H1 (cell line): ENCODE measurements around the gene LHFPL2. TPM values are rescaled to one million over a fixed set of nuclear protein-coding genes. Genes with fewer than 3 reads are reported as not detected.

Source experiments
- CTCF ChIA-PET: fragments of 300-600 bp; sonication (Branson Sonifier 250); formaldehyde crosslinking; loops from one replicate; lab custom pipeline; 2021; ENCODE audit not compliant: partially characterized antibody; lab: Charles Lee
- POLR2A ChIA-PET: fragments of 300-600 bp; sonication (Branson Sonifier 250); formaldehyde crosslinking; loops from one replicate; lab custom pipeline; 2021; ENCODE audit warnings: inconsistent platforms; ENCODE audit not compliant: partially characterized antibody; lab: Charles Lee
- DNase-seq, 2 experiments: peaks; one replicate each; pipeline versions ENCODE4 v3.0.0 to v3.0.0-alpha.2; 2010 to 2022; ENCODE audit warnings: low spot score in 2 of 2, low read depth in 1 of 2, mixed read lengths in 1 of 2
- FAIRE-seq: peaks from 2 replicates; lab custom pipeline; 2011; peaks lifted over from hg19 to GRCh38; lab: Jason Lieb, UNC
- H2AFZ ChIP-seq: 2 replicates; pipeline ENCODE4 v1.8.1; 2012; ENCODE audit warnings: low read length, inconsistent platforms
- H2AK5ac ChIP-seq: 2 replicates; pipeline ENCODE4 v1.6.1; 2013; ENCODE audit warnings: low read depth, low read length
- H2BK120ac ChIP-seq: replicated peaks from 2 replicates; pipeline ENCODE3; 2013; ENCODE audit warnings: low read depth, low read length, inconsistent platforms
- H2BK12ac ChIP-seq: 2 replicates; pipeline ENCODE4 v1.6.1; 2013; ENCODE audit warnings: low read depth, low read length
- H2BK15ac ChIP-seq: 2 replicates; pipeline ENCODE4 v1.6.1; 2013; ENCODE audit warnings: low read length
- H2BK20ac ChIP-seq: 2 replicates; pipeline ENCODE4 v1.6.1; 2013; ENCODE audit warnings: low read length
- H2BK5ac ChIP-seq: 2 replicates; pipeline ENCODE4 v1.6.1; 2013; ENCODE audit warnings: low read depth, low read length
- H3K14ac ChIP-seq: 2 replicates; pipeline ENCODE4 v1.6.1; 2013; ENCODE audit warnings: inconsistent platforms; ENCODE audit not compliant: insufficient read length
- H3K18ac ChIP-seq: 2 replicates; pipeline ENCODE4 v1.6.1; 2013; ENCODE audit warnings: low read length; ENCODE audit errors: extremely low read depth
- H3K23ac ChIP-seq: 2 replicates; pipeline ENCODE4 v1.6.1; 2013; ENCODE audit warnings: inconsistent platforms; ENCODE audit not compliant: insufficient read length
- H3K23me2 ChIP-seq: 2 replicates; pipeline ENCODE4 v1.6.1; 2013; ENCODE audit warnings: low read depth, low read length
- H3K27ac ChIP-seq: 2 replicates; pipeline ENCODE4 v1.6.1; 2011; ENCODE audit warnings: low read depth, low read length, inconsistent platforms
- H3K27me3 ChIP-seq, 4 experiments: replicated peaks in 1 of 4; 1 replicate in 1 of 4; 2 replicates in 3 of 4; pipeline versions ENCODE4 v1.6.1 to v1.8.1; 2011 to 2013; ENCODE audit warnings: low read length in 3 of 4, mild to moderate bottlenecking in 3 of 4, inconsistent platforms in 2 of 4, mixed read lengths in 2 of 4, moderate library complexity in 1 of 4; ENCODE audit not compliant: control insufficient read depth in 3 of 4, insufficient read depth in 3 of 4; ENCODE audit errors: extremely low read depth in 1 of 4
- H3K36me3 ChIP-seq, 4 experiments: 2 replicates each; pipeline versions ENCODE4 v1.6.1 to v1.8.1; 2011 to 2013; ENCODE audit warnings: mild to moderate bottlenecking in 4 of 4, low read length in 3 of 4, moderate library complexity in 2 of 4, control low read depth in 1 of 4, inconsistent platforms in 1 of 4; ENCODE audit not compliant: insufficient read depth in 4 of 4, control insufficient read depth in 2 of 4
- H3K4ac ChIP-seq: replicated peaks from 2 replicates; pipeline ENCODE3; 2013; ENCODE audit warnings: low read length, low read depth, mixed read lengths, inconsistent platforms; ENCODE audit not compliant: insufficient read length
- H3K4me1 ChIP-seq, 4 experiments: replicated peaks in 1 of 4; 1 replicate in 1 of 4; 2 replicates in 3 of 4; pipeline versions ENCODE4 v1.6.1 to v1.8.1; 2011 to 2013; ENCODE audit warnings: low read length in 3 of 4, inconsistent platforms in 2 of 4, mixed read lengths in 1 of 4; ENCODE audit not compliant: insufficient read depth in 4 of 4, control insufficient read depth in 3 of 4
- H3K4me2 ChIP-seq, 2 experiments: 2 replicates each; pipeline versions ENCODE4 v1.6.1 to v1.8.1; 2011 to 2013; ENCODE audit warnings: low read depth in 2 of 2, low read length in 2 of 2, control low read depth in 1 of 2, inconsistent platforms in 1 of 2, mild to moderate bottlenecking in 1 of 2; ENCODE audit not compliant: insufficient read depth in 1 of 2
- H3K4me3 ChIP-seq, 4 experiments: fragments of 200-600, 300-600 bp in 1 of 4; sonication (generic), shearing (Covaris generic), sonication (Bioruptor Twin) in 1 of 4; 2 replicates each; pipeline versions ENCODE4 v1.5.1 to v1.8.1; 2011 to 2016; ENCODE audit warnings: low read length in 4 of 4, low read depth in 3 of 4, control low read depth in 2 of 4, inconsistent platforms in 2 of 4, mild to moderate bottlenecking in 2 of 4, mixed read lengths in 1 of 4, moderate library complexity in 1 of 4; ENCODE audit not compliant: insufficient read depth in 2 of 4; ENCODE audit errors: extremely low read depth in 1 of 4
- H3K56ac ChIP-seq: replicated peaks from 2 replicates; pipeline ENCODE3; 2013; ENCODE audit warnings: low read depth, mild to moderate bottlenecking, mixed read lengths, low read length, inconsistent platforms; ENCODE audit not compliant: insufficient read length
- H3K79me1 ChIP-seq: 2 replicates; pipeline ENCODE4 v1.6.1; 2013; ENCODE audit warnings: low read depth, low read length, control low read depth
- H3K79me2 ChIP-seq, 2 experiments: 2 replicates each; pipeline versions ENCODE4 v1.6.1 to v1.8.1; 2012 to 2013; ENCODE audit warnings: low read length in 2 of 2, mild to moderate bottlenecking in 2 of 2, inconsistent platforms in 1 of 2; ENCODE audit not compliant: insufficient read depth in 2 of 2, control insufficient read depth in 1 of 2
- H3K9ac ChIP-seq, 4 experiments: replicated peaks in 1 of 4; 1 replicate in 1 of 4; 2 replicates in 3 of 4; pipeline versions ENCODE4 v1.6.1 to v1.8.1; 2011 to 2013; ENCODE audit warnings: low read depth in 3 of 4, low read length in 3 of 4, control low read depth in 2 of 4, mild to moderate bottlenecking in 2 of 4, moderate library complexity in 2 of 4, inconsistent platforms in 1 of 4; ENCODE audit errors: extremely low read depth in 1 of 4
- H3K9me3 ChIP-seq, 2 experiments: 2 replicates each; pipeline versions ENCODE4 v1.6.1 to v1.8.1; 2012 to 2013; ENCODE audit warnings: mild to moderate bottlenecking in 2 of 2, moderate library complexity in 2 of 2, control low read depth in 1 of 2, inconsistent platforms in 1 of 2, low read depth in 1 of 2, low read length in 1 of 2, mixed read lengths in 1 of 2; ENCODE audit not compliant: insufficient read depth in 2 of 2
- H4K20me1 ChIP-seq, 2 experiments: replicated peaks in 1 of 2; 2 replicates each; pipeline versions ENCODE3 to v1.8.1; 2011 to 2013; ENCODE audit warnings: inconsistent platforms in 2 of 2, low read length in 2 of 2, mild to moderate bottlenecking in 1 of 2; ENCODE audit not compliant: insufficient read depth in 2 of 2, control insufficient read depth in 1 of 2
- H4K5ac ChIP-seq: 2 replicates; pipeline ENCODE4 v1.6.1; 2013; ENCODE audit warnings: low read length, low read depth, mixed read lengths, inconsistent platforms; ENCODE audit not compliant: insufficient read length
- H4K8ac ChIP-seq: 2 replicates; pipeline ENCODE4 v1.8.0; 2013; ENCODE audit warnings: mild to moderate bottlenecking, moderate library complexity, low read length, inconsistent platforms; ENCODE audit not compliant: insufficient read depth; ENCODE audit errors: extremely low read depth
- H4K91ac ChIP-seq: replicated peaks from 2 replicates; pipeline ENCODE3; 2013; ENCODE audit warnings: low read length, mixed read lengths, inconsistent platforms; ENCODE audit not compliant: insufficient read length
- ATF3 ChIP-seq: IDR thresholded peaks from 2 replicates; pipeline ENCODE4 v1.6.1; 2011; ENCODE audit warnings: low read depth, mild to moderate bottlenecking, low read length; ENCODE audit not compliant: insufficient read depth
- GABPA ChIP-seq: IDR thresholded peaks from 2 replicates; pipeline ENCODE4 v1.6.1; 2011; ENCODE audit warnings: mild to moderate bottlenecking, low read length, moderate library complexity, borderline replicate concordance; ENCODE audit not compliant: insufficient read depth
- JUN ChIP-seq: IDR thresholded peaks from 2 replicates; pipeline ENCODE4 v1.6.1; 2011; ENCODE audit warnings: low read depth, mild to moderate bottlenecking, improper control_type of control experiment, low read length
- KDM1A ChIP-seq: fragments of 200-600, 300-600 bp; sonication (generic); IDR thresholded peaks from 2 replicates; pipeline ENCODE4 v1.7.1; 2016; ENCODE audit warnings: mild to moderate bottlenecking, low read length, borderline replicate concordance
- KDM4A ChIP-seq: IDR thresholded peaks from one replicate; pipeline ENCODE4 v1.7.1; 2012; ENCODE audit warnings: low read depth, mild to moderate bottlenecking, moderate library complexity, low read length, inconsistent platforms; ENCODE audit not compliant: severe bottlenecking
- POU5F1 ChIP-seq: IDR thresholded peaks from 2 replicates; pipeline ENCODE4 v1.6.1; 2011; ENCODE audit warnings: low read depth, mild to moderate bottlenecking, low read length, moderate library complexity
- RFX5 ChIP-seq: IDR thresholded peaks from 2 replicates; pipeline ENCODE4 v1.6.1; 2011; ENCODE audit warnings: low read depth, low read length, improper control_type of control experiment, borderline replicate concordance
- SP1 ChIP-seq: IDR thresholded peaks from 2 replicates; pipeline ENCODE4 v1.6.1; 2011; ENCODE audit warnings: low read depth, low read length
- SP2 ChIP-seq: IDR thresholded peaks from 2 replicates; pipeline ENCODE4 v1.6.1; 2012; ENCODE audit warnings: mild to moderate bottlenecking, low read length, inconsistent platforms
- YY1 ChIP-seq: IDR thresholded peaks from 2 replicates; pipeline ENCODE4 v1.6.1; 2011; ENCODE audit warnings: low read depth, mild to moderate bottlenecking, low read length
- ZNF274 ChIP-seq: IDR thresholded peaks from 2 replicates; pipeline ENCODE4 v1.7.0; 2012; ENCODE audit warnings: low read length, borderline replicate concordance; ENCODE audit errors: extremely low read depth
- whole genome bisulfite sequencing, 2 experiments: shearing (Covaris generic) in 1 of 2; methylation state at CpG; one replicate each; pipeline versions ENCODE4 v1.1.6 to v1.1.7; 2013 to 2015; ENCODE audit warnings: low lambda C conversion rate in 2 of 2, mixed read lengths in 2 of 2, inconsistent platforms in 1 of 2, low coverage in 1 of 2, missing lambda C conversion rate in 1 of 2; ENCODE audit not compliant: insufficient replicate concordance in 2 of 2, insufficient coverage in 1 of 2, insufficient read length in 1 of 2; ENCODE audit errors: extremely low coverage in 1 of 2, missing lambda C conversion rate in 1 of 2; 5-methylcytosine and 5-hydroxymethylcytosine counted together
- polyA plus RNA-seq, 7 experiments: library from polyadenylated mRNA; depleted of rRNA in 3 of 7; stranded (reverse) in 5 of 7; unstranded in 2 of 7; fragments of >200 nt in 5 of 7; fragments of 200-250 nt in 2 of 7; gene quantifications; 1 replicate in 5 of 7; 2 replicates in 1 of 7; 4 replicates in 1 of 7; pipeline versions ENCODE4 v1.2.1 to v1.2.3, GENCODE V29; 2011 to 2013; ENCODE audit warnings: missing spikeins in 2 of 7, mixed read lengths in 2 of 7
- total RNA-seq: library from RNA; stranded (reverse); fragmentation: NEBNext Ultra II Directional; extraction: Animal tissue kit (Norgen Biotek cat#: 25700); gene quantifications from 2 replicates; pipeline ENCODE4 v1.2.1, GENCODE V29; 2021

LHFPL2 gene
- total and polyA plus RNA-seq, 2 of the 8 experiments (the other 6 are each of a cell fraction or from before 2014, with no cell fraction given): 9.6 to 43.0 TPM

- Histone ChIP-seq H3K4ac (no peak overlapping the region), H3K79me1 (peaks cover 7% of the 10 kb centered on the region), H2BK5ac (peak overlapping the region; percentile 87), H3K36me3 (no peaks in the 10 kb centered on the region), H3K27me3 (no peaks in the 10 kb centered on the region), H3K9me3 (no peaks in the 10 kb centered on the region), H3K4me2 (peak overlapping the region; percentile 9 to 32; a peak in 1 of 4 replicates), H2BK12ac (peak overlapping the region; percentile 62; the same call in 1 of the 2 replicates), H3K79me2 (peaks cover 3 to 30% of the 10 kb centered on the region in 2 experiments; a peak in 3 of 4 replicates), H3K23me2 (no peaks in the 10 kb centered on the region; the same call in 1 of the 2 replicates), H4K8ac (peak overlapping the region; percentile 42; the same call in 1 of the 2 replicates), H3K14ac (no peak overlapping the region), H2BK20ac (no peak overlapping the region), H3K56ac (no peak overlapping the region), H3K4me3 (no peak overlapping the region), H3K27ac (peak overlapping the region; percentile 68; the same call in 1 of the 2 replicates), H3K9ac (no peak overlapping the region; a peak in 1 of 7 replicates), H4K91ac (peak overlapping the region; percentile 13), H3K18ac (peak overlapping the region; percentile 84; the same call in 1 of the 2 replicates), H4K20me1 (no peaks in the 10 kb centered on the region), H2BK120ac (peak overlapping the region; percentile 3), H4K5ac (no peak overlapping the region), H3K4me1 (peaks cover 10 to 25% (median 14%) of the 10 kb centered on the region in 4 experiments), H2AFZ (no peak overlapping the region), H3K23ac (no peak overlapping the region), H2BK15ac (peak overlapping the region; percentile 12; the same call in 1 of the 2 replicates), H2AK5ac (peak overlapping the region; percentile 11; the same call in 1 of the 2 replicates)
- 87% methylated on average over 6 of the region's 6 CpGs; no CpG with 5 or more reads in 1 of the 2 experiments for WGBS, 2 experiments
- DNase-seq (no peak), FAIRE-seq (no peak)
- ChIA-PET POLR2A (interaction anchor here (1.4 kb wide), 1 partner anchor 23 kb away, joined by 3 read pairs; no protein-coding TSS in a partner anchor), CTCF (interaction anchor here (0.6 to 2.2 kb wide), 8 partner anchors 9 to 257 kb away, joined by 3 to 16 read pairs (median 3); no protein-coding TSS in a partner anchor)
- no peak for TF ChIP-seq YY1
- no peak for TF ChIP-seq JUN
- TF ChIP-seq KDM4A: no peak
- TF ChIP-seq GABPA: no peak
- TF ChIP-seq SP1: no peak
- TF ChIP-seq SP2: no peak
- TF ChIP-seq POU5F1: no peak
- TF ChIP-seq RFX5: no peak
- TF ChIP-seq KDM1A: no peak
- no peak for TF ChIP-seq ATF3
- no peak for TF ChIP-seq ZNF274
These were observed 106.2 kb downstream of the LHFPL2 start for GRCh38 chr5:78542321-78542840.
